B cell (primary cell): ENCODE results near the gene FAM234A. TPM values are rescaled to one million over a fixed set of nuclear protein-coding genes. Genes with fewer than 3 reads are reported as not detected.

ENCODE experiments used
- ATAC-seq: fragments of 200-7000 bp; cut with Tn5 transposase; one replicate; pipeline ENCODE4 v1.10.0; 2021; ENCODE audit warnings: low read depth, mild to moderate bottlenecking, moderate number of reproducible peaks, moderate library complexity
- CTCF ChIA-PET: fragments of 350-600 bp; sonication (Branson Sonifier 250); formaldehyde crosslinking; loops from one replicate; lab custom pipeline; 2021; ENCODE audit warnings: antibody characterized with exemption, inconsistent platforms; lab: Charles Lee
- POLR2A ChIA-PET: fragments of 350-600 bp; sonication (Branson Sonifier 250); formaldehyde crosslinking; loops from one replicate; lab custom pipeline; 2021; ENCODE audit warnings: antibody characterized with exemption; lab: Charles Lee
- DNase-seq: peaks from one replicate; pipeline ENCODE4 v3.0.0; 2013
- H2AFZ ChIP-seq: 2 replicates; pipeline ENCODE4 v1.6.1; 2012; ENCODE audit warnings: mild to moderate bottlenecking, low read depth, low read length; ENCODE audit not compliant: insufficient read depth, poor library complexity, severe bottlenecking
- H3K27ac ChIP-seq, 2 donors: 1 replicate in 1 of 2; 2 replicates in 1 of 2; pipeline ENCODE4 v1.5.1; 2012 to 2013; ENCODE audit warnings: low read length in 2 of 2, mild to moderate bottlenecking in 2 of 2, moderate library complexity in 1 of 2
- H3K27me3 ChIP-seq, 4 experiments: fragments of 200-600 bp in 1 of 4; sonication (generic) in 1 of 4; replicated peaks in 1 of 4; 1 replicate in 2 of 4; 2 replicates in 2 of 4; pipeline versions ENCODE4 v1.6.1 to v1.7.0; 2013 to 2016; ENCODE audit warnings: low read length in 3 of 4, mild to moderate bottlenecking in 2 of 4, mixed read lengths in 1 of 4, moderate library complexity in 1 of 4; ENCODE audit not compliant: insufficient read depth in 4 of 4, control insufficient read depth in 3 of 4; ENCODE audit errors: control extremely low read depth in 1 of 4
- H3K36me3 ChIP-seq, 2 experiments: replicated peaks in 1 of 2; 1 replicate in 1 of 2; 2 replicates in 1 of 2; pipeline versions ENCODE4 v1.6.1 to v1.7.1; 2013; ENCODE audit warnings: low read length in 1 of 2; ENCODE audit not compliant: insufficient read depth in 2 of 2, control insufficient read depth in 1 of 2; ENCODE audit errors: control extremely low read depth in 1 of 2, extremely low read depth in 1 of 2
- H3K4me1 ChIP-seq, 2 donors: fragments of 200-600 bp in 1 of 2; sonication (generic) in 1 of 2; 1 replicate in 1 of 2; 2 replicates in 1 of 2; pipeline versions ENCODE4 v1.5.1 to v1.6.1; 2013 to 2017; ENCODE audit warnings: low read length in 2 of 2; ENCODE audit not compliant: control insufficient read depth in 2 of 2, insufficient read depth in 2 of 2
- H3K4me2 ChIP-seq: replicated peaks from 2 replicates; pipeline ENCODE3; 2012; ENCODE audit warnings: mild to moderate bottlenecking, low read depth, low read length; ENCODE audit not compliant: poor library complexity, severe bottlenecking
- H3K4me3 ChIP-seq, 5 experiments: fragments of 200-600 bp in 1 of 5; sonication (generic) in 1 of 5; 1 replicate in 3 of 5; 2 replicates in 2 of 5; pipeline versions ENCODE4 v1.5.1 to v1.7.0; 2011 to 2016; ENCODE audit warnings: low read length in 4 of 5, mild to moderate bottlenecking in 4 of 5, low read depth in 2 of 5, control low read depth in 1 of 5, moderate library complexity in 1 of 5; ENCODE audit not compliant: insufficient read depth in 1 of 5; ENCODE audit errors: control extremely low read depth in 1 of 5, extremely low read depth in 1 of 5
- H3K79me2 ChIP-seq: fragments of 200-600 bp; sonication (generic); one replicate; pipeline ENCODE4 v1.6.0; 2016; ENCODE audit warnings: low read length; ENCODE audit not compliant: control insufficient read depth, insufficient read depth
- H3K9ac ChIP-seq: fragments of 200-600 bp; sonication (generic); 2 replicates; pipeline ENCODE4 v1.6.1; 2017; ENCODE audit warnings: mild to moderate bottlenecking, low read length, moderate library complexity
- H3K9me3 ChIP-seq, 3 donors: one replicate each; pipeline versions ENCODE4 v1.6.1 to v1.7.1; 2013; ENCODE audit warnings: low read length in 2 of 3; ENCODE audit not compliant: control insufficient read depth in 2 of 3, insufficient read depth in 1 of 3; ENCODE audit errors: control extremely low read depth in 1 of 3
- H4K20me1 ChIP-seq: 2 replicates; pipeline ENCODE4 v1.6.0; 2012; ENCODE audit warnings: mild to moderate bottlenecking, low read length; ENCODE audit not compliant: insufficient read depth, control insufficient read depth, poor library complexity, severe bottlenecking
- H3K27ac Mint-ChIP-seq: one replicate; pipeline ENCODE4 v1.8.0; 2021; ENCODE audit warnings: mixed read lengths
- H3K27me3 Mint-ChIP-seq: one replicate; pipeline ENCODE4 v1.8.0; 2021; ENCODE audit warnings: mixed read lengths
- H3K4me1 Mint-ChIP-seq: one replicate; pipeline ENCODE4 v1.8.0; 2021; ENCODE audit warnings: mixed read lengths
- H3K4me3 Mint-ChIP-seq: one replicate; pipeline ENCODE4 v1.8.0; 2021; ENCODE audit warnings: mixed read lengths
- H3K9me3 Mint-ChIP-seq: one replicate; pipeline ENCODE4 v1.8.0; 2022; ENCODE audit warnings: mixed read lengths; ENCODE audit not compliant: insufficient read depth
- CTCF ChIP-seq: fragments of 200-600 bp; IDR thresholded peaks from one replicate; pipeline ENCODE4 v1.8.0; 2022; ENCODE audit warnings: antibody characterized with exemption, mild to moderate bottlenecking
- EZH2 ChIP-seq: IDR thresholded peaks from 2 replicates; pipeline ENCODE4 v1.6.1; 2012; ENCODE audit warnings: borderline replicate concordance, low read depth, mild to moderate bottlenecking, moderate library complexity, low read length; ENCODE audit not compliant: insufficient read depth, poor library complexity, severe bottlenecking
- WGBS: methylation state at CpG from one replicate; pipeline ENCODE4 v1.1.5; 2013; ENCODE audit warnings: missing lambda C conversion rate; ENCODE audit not compliant: insufficient coverage; 5-methylcytosine and 5-hydroxymethylcytosine counted together
- intact Hi-C: fragments of 100-400 bp; cut with micrococcal nuclease; formaldehyde crosslinking; loops from one replicate; pipeline ENCODE4 v1.10.0; 2022
- polyA plus RNA-seq: library from polyadenylated mRNA; depleted of rRNA; stranded (reverse); fragments of >200 nt; gene quantifications from 2 replicates; pipeline ENCODE4 v1.2.3, GENCODE V29; 2012
- total RNA-seq, 2 donors: library from RNA; stranded (reverse); fragments of 120-200 nt in 1 of 2; gene quantifications; 1 replicate in 1 of 2; 2 replicates in 1 of 2; pipeline versions ENCODE4 v1.2.3 to v1.2.4, GENCODE V29; 2013 to 2022

The FAM234A gene
- total and polyA plus RNA-seq, 2 donors (not counting 1 experiment from before 2014, with no cell fraction given): 35.1 to 42.9 TPM

- Histone ChIP-seq H3K79me2 (peaks cover 26% of the 10 kb centered on the region), H3K27ac (no peak overlapping the region), H3K4me3 (no peak overlapping the region), H3K9me3 (no peaks in the 10 kb centered on the region), H3K4me2 (no peak overlapping the region), H4K20me1 (no peaks in the 10 kb centered on the region), H3K36me3 (peaks cover 0 to 22% of the 10 kb centered on the region in 2 experiments), H3K4me1 (peaks cover 9 to 17% of the 10 kb centered on the region in 2 donors), H2AFZ (no peak overlapping the region), H3K9ac (no peak overlapping the region), H3K27me3 (no peaks in the 10 kb centered on the region)
- Mint-ChIP-seq H3K27ac (no peak overlapping the region), H3K9me3 (no peaks in the 10 kb centered on the region), H3K4me1 (peaks cover 8% of the 10 kb centered on the region), H3K27me3 (no peaks in the 10 kb centered on the region), H3K4me3 (no peak overlapping the region)
- POLR2A ChIA-PET: interaction anchor here (0.6 kb wide), 1 partner anchor 39 kb away, joined by 3 read pairs; no protein-coding TSS in a partner anchor
- 60% methylated on average over 6 of the region's 6 CpGs for WGBS
- DNase-seq: no peak
- CTCF ChIA-PET: interaction anchor here (0.9 kb wide), 1 partner anchor 19 kb away, joined by 3 read pairs; the partner anchor contains the start of gene FAM234A
- TF ChIP-seq CTCF (no peak), EZH2 (no peak)
- ATAC-seq: no peak
- intact Hi-C loops: no loop called here
These were observed 19.2 kb downstream of the FAM234A start for GRCh38 chr16:253833-254232.

- Histone ChIP-seq H4K20me1 (no peaks in the 10 kb centered on the region), H3K79me2 (peaks cover 24% of the 10 kb centered on the region), H3K27ac (no peak overlapping the region), H3K9me3 (no peaks in the 10 kb centered on the region), H3K27me3 (no peaks in the 10 kb centered on the region), H3K4me1 (peaks cover 9 to 17% of the 10 kb centered on the region in 2 donors), H3K4me2 (no peak overlapping the region), H3K36me3 (peaks cover 0 to 26% of the 10 kb centered on the region in 2 experiments), H3K4me3 (no peak overlapping the region), H2AFZ (no peak overlapping the region), H3K9ac (no peak overlapping the region)
- Mint-ChIP-seq H3K4me3 (no peak overlapping the region), H3K27ac (no peak overlapping the region), H3K27me3 (no peaks in the 10 kb centered on the region), H3K4me1 (peaks cover 8% of the 10 kb centered on the region), H3K9me3 (no peaks in the 10 kb centered on the region)
- DNase-seq (no peak), ATAC-seq (no peak)
- ChIA-PET CTCF (interaction anchor here (0.9 kb wide), 1 partner anchor 20 kb away, joined by 3 read pairs; the partner anchor contains the start of gene FAM234A), POLR2A (interaction anchor here (0.6 kb wide), 1 partner anchor 40 kb away, joined by 3 read pairs; no protein-coding TSS in a partner anchor)
- TF ChIP-seq EZH2 (no peak), CTCF (no peak)
- intact Hi-C loops: no loop called here
- WGBS: 97% methylated on average over 25 of the region's 25 CpGs
These were observed 19.8 kb downstream of the FAM234A start for GRCh38 chr16:254461-254860.
